ENCODE measurements around the gene TNIP3.

- no peak for TF ChIP-seq GTF2B (IDR thresholded peaks at IDR 0.05; ENCODE audit: extremely low read depth, insufficient read length)
- TF ChIP-seq CBFB (CRISPR knock-in tag; IDR thresholded peaks at IDR 0.05) = no peak
- TF ChIP-seq FOXP4 (CRISPR knock-in tag; IDR thresholded peaks at IDR 0.05; ENCODE audit: borderline replicate concordance) = no peak
- TF ChIP-seq POLR2A (conservative IDR thresholded peaks at IDR 0.05) = no peak
- TF ChIP-seq MAX (CRISPR knock-in tag; IDR thresholded peaks at IDR 0.05) = no peak
- TF ChIP-seq ATF6 (CRISPR knock-in tag; IDR thresholded peaks at IDR 0.05) = no peak
Measured at GRCh38 chr4:121182296-121182695, 18.2 kb upstream of the TNIP3 start.

All from K562 (cell line).